Measurements from ENCODE around the gene HTATSF1. TPM values are rescaled to one million over a fixed set of nuclear protein-coding genes. Genes with fewer than 3 reads are reported as not detected.
A peak's percentile ranks its signal among the peaks of the same experiment; 100 is the strongest.

The HTATSF1 gene, protein sequence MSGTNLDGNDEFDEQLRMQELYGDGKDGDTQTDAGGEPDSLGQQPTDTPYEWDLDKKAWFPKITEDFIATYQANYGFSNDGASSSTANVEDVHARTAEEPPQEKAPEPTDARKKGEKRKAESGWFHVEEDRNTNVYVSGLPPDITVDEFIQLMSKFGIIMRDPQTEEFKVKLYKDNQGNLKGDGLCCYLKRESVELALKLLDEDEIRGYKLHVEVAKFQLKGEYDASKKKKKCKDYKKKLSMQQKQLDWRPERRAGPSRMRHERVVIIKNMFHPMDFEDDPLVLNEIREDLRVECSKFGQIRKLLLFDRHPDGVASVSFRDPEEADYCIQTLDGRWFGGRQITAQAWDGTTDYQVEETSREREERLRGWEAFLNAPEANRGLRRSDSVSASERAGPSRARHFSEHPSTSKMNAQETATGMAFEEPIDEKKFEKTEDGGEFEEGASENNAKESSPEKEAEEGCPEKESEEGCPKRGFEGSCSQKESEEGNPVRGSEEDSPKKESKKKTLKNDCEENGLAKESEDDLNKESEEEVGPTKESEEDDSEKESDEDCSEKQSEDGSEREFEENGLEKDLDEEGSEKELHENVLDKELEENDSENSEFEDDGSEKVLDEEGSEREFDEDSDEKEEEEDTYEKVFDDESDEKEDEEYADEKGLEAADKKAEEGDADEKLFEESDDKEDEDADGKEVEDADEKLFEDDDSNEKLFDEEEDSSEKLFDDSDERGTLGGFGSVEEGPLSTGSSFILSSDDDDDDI
- 10 to 100 TPM; 62.1 to 63.2 TPM for total RNA-seq

DNA sequence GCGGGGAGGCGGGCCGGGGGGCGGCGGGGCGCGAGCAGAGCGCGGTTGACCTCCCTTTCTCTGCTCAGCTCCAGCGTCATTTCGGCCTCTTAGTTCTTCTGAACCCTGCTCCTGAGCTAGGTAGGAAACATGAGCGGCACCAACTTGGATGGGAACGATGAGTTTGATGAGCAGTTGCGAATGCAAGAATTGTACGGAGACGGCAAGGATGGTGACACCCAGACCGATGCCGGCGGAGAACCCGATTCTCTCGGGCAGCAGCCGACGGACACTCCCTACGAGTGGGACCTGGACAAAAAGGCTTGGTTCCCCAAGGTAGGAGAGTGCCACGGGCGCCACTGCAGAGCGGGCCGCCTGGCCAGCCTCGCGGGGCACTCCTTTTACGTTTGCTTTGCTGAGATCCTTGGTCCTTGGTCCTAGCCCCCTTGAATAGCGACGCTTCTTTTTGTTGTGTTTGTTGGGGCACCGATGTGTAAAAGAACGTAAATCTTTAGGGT is at the start of gene HTATSF1:
TSS of gene HTATSF1 (plus strand) at position 37 of the 497 bp plus-strand sequence. CDS start at position 130, 93 bp downstream.
- ChIA-PET CTCF (interaction anchor here (0.7 to 1.6 kb wide), 5 partner anchors 9 to 197 kb away, joined by 3 to 4 read pairs (median 3); no protein-coding TSS in a partner anchor), POLR2A (no interaction called here)
- H3K36me3 Mint-ChIP-seq (ENCODE audit: low read depth): peaks cover 20% of the 10 kb centered on the region
- H3K9me3 Mint-ChIP-seq: no peaks in the 10 kb centered on the region
- peaks cover 37% of the 10 kb centered on the region for H3K4me1 Mint-ChIP-seq
- peak within 1 kb of the TSS; percentile 97 for H3K27ac Mint-ChIP-seq
- H3K4me3 Mint-ChIP-seq: peak within 1 kb of the TSS; percentile 94
- DNase-seq: no peak
- no peaks in the 10 kb centered on the region for H3K27me3 Mint-ChIP-seq

DNA sequence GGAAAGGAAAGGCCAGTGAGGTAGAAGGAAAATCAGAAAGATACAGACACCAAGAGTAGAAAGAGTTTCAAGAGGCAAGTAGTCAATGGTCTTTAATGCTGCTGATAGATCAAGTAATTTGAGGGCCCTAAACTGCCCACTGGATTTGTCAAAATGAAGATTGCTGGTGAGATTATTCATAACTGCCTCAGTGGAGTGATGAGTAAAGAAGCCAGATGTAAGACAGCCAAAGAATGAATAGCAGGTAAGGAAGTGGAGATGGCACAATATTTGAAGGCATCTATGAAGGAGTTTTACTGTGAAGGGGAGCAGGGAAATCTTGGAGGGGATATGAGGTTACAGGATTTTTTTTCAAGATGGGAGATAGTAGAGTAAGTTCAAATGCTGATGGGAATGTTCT is 49.4 kb upstream of the HTATSF1 start:
- Mint-ChIP-seq H3K9me3 (no peaks in the 10 kb centered on the region), H3K4me3 (no peak overlapping the region), H3K36me3 (ENCODE audit: low read depth) (no peaks in the 10 kb centered on the region), H3K27me3 (no peaks in the 10 kb centered on the region), H3K4me1 (no peaks in the 10 kb centered on the region), H3K27ac (no peak overlapping the region)
- DNase-seq: no peak
- ChIA-PET CTCF (no interaction called here), POLR2A (no interaction called here)

DNA sequence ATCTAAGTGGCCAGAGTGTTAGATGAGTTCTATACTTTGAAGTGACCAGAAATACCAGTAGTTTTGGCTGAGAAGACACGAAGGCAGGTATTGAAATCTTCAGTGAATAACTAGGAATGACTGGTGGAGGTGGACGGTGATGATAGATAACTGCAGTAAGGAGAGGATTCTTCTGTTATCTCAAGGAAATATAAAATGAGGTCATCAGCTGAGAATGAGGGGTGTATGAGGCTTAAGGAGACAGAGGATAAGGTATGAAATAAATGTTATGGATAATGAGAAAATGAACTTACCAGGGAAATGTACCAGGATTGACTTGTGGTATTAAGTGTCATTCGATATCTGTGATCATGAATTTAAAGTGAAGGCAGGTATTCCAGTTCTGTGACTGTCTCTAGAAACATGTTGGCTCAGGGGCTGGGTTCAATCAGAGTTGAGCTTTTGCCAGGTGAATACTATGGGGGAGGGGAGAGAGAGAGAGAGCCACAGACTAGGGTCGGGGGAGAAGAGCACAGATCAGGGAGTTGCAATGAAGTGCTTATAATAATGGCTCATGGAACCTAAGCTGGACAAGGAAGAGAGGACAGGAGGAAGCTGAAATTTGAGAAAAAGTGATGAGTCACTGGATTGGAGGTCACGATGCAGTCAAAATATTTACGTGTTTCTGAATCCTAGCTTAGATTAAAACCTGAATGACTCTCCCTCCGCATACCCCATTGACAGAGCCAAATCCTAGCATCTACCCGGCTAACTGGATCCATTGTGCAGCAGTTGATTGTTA is 47.2 kb upstream of the HTATSF1 start:
- Mint-ChIP-seq H3K27ac (no peak overlapping the region), H3K9me3 (no peaks in the 10 kb centered on the region), H3K27me3 (no peaks in the 10 kb centered on the region), H3K36me3 (ENCODE audit: low read depth) (no peaks in the 10 kb centered on the region), H3K4me3 (no peak overlapping the region), H3K4me1 (no peaks in the 10 kb centered on the region)
- CTCF ChIA-PET: no interaction called here
- no peak for DNase-seq
- POLR2A ChIA-PET: interaction anchor here (0.6 kb wide), 1 partner anchor 9 kb away, joined by 3 read pairs; no protein-coding TSS in a partner anchor

DNA sequence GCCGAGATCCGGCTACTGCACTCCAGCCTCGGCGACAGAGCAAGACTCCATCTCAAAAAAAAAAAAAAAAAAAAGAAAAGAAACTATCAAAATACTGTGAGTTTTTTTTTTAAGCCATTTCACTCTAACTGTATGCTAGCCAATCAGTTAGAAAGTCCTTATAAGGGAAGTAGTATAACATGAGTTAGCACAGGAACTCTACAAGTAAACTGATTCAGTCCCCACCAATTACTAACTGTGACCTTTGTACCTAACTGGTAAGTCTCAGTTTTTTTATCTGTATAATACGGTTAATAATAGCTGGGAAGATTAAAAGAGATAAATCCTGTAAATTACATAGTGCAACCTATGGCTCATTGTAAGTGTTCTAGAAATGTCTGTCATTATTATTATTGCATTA is 44.8 kb upstream of the HTATSF1 start:
- POLR2A ChIA-PET: no interaction called here
- CTCF ChIA-PET: no interaction called here
- H3K4me3 Mint-ChIP-seq: no peak overlapping the region
- no peak for DNase-seq
- H3K27ac Mint-ChIP-seq: no peak overlapping the region
- no peaks in the 10 kb centered on the region for H3K9me3 Mint-ChIP-seq
- H3K36me3 Mint-ChIP-seq (ENCODE audit: low read depth): no peaks in the 10 kb centered on the region
- H3K4me1 Mint-ChIP-seq: no peaks in the 10 kb centered on the region
- no peaks in the 10 kb centered on the region for H3K27me3 Mint-ChIP-seq

DNA sequence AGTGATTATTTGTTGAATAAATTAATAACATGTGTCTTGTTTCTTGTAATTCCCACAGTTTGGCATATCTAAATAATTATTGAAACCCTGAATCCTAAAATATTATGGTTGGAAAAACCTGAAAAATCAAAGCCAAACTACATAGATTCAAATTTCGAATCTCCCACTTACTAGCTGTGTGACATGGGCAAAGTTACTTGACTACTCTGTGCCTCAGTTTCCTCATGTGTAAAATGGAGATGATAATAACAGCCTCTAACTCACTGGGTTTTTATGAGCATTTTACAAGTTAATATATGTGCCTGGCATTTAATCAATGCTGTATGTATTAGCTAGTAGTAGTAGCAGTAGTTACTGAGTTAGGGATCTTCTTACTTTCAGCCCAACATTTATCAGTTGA is 44.3 kb upstream of the HTATSF1 start:
- DNase-seq: no peak
- Mint-ChIP-seq H3K9me3 (no peaks in the 10 kb centered on the region), H3K4me1 (no peaks in the 10 kb centered on the region), H3K27me3 (no peaks in the 10 kb centered on the region), H3K4me3 (no peak overlapping the region), H3K36me3 (ENCODE audit: low read depth) (no peaks in the 10 kb centered on the region), H3K27ac (no peak overlapping the region)
- ChIA-PET POLR2A (no interaction called here), CTCF (no interaction called here)

DNA sequence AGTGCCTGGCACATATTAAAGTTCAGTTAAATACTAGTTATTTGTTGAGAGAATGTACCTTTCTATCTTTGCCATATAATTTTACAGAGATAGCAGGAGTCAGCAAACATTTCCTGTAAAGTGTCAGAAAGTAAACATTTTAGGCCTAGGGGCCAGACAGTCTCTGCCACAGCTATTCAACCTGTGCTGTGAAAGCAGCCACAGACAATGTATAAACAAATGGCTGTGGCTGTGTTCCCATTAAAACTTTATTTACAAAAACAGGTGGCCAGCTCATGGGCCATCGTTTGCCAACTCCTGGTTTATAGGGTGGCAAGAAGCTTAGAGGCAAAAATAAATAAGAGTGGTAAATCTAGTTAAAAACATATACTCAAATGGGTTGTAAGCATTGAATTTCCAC is 43.6 kb upstream of the HTATSF1 start:
- Mint-ChIP-seq H3K4me3 (no peak overlapping the region), H3K36me3 (ENCODE audit: low read depth) (no peaks in the 10 kb centered on the region), H3K27me3 (no peaks in the 10 kb centered on the region), H3K4me1 (no peaks in the 10 kb centered on the region), H3K9me3 (no peaks in the 10 kb centered on the region), H3K27ac (no peak overlapping the region)
- ChIA-PET CTCF (no interaction called here), POLR2A (no interaction called here)
- no peak for DNase-seq

DNA sequence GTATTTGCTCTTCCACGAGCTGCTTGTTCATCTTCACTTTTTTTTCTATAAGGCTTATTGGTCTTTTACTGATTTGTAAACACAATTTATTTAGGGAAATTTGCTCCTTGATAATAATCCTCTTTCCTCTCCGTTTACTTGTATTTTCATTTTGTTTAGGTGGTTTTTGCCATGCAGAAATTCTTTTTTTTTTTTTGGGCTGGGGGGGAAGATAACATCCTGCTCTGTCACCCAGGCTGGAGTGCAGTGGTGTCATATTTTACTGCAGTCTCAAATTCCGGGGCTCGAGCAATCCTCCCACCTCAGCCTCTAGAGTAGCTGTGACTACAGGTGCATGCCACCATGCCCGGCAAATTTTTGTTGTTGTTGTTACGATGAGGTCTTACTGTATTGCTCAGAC is 41.3 kb upstream of the HTATSF1 start:
- Mint-ChIP-seq H3K27me3 (no peaks in the 10 kb centered on the region), H3K4me1 (no peaks in the 10 kb centered on the region), H3K9me3 (no peaks in the 10 kb centered on the region), H3K36me3 (ENCODE audit: low read depth) (no peaks in the 10 kb centered on the region), H3K27ac (no peak overlapping the region), H3K4me3 (no peak overlapping the region)
- POLR2A ChIA-PET: no interaction called here
- no peak for DNase-seq
- CTCF ChIA-PET: no interaction called here

DNA sequence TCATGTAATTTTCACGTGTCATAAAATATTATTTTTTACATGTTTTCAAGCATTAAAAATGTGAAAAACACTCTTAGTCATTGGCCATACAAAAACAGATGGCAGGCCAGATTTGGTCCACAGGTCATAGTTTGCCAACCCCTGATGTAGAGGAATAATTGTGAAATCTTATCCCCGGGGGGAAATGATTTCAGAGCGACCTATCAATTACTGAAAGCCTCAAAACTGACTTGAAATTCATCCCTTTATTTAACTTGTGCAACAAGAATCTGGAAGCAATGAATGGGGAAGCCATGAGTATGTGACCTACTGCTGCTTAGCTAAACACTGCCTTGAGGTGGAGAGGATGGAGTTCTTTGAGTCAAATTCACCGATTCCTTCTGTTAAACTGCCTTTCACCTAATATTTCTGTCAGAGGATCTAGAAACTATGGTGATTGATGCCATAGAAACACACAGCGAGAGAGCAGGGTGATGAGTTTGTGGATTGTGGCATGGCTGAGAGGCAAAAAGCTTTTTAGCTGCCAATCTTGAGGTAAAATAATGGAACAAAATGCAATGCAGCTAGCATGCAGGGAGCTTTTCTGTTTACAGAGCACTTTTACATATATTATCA is 40.0 kb upstream of the HTATSF1 start:
- Mint-ChIP-seq H3K9me3 (no peaks in the 10 kb centered on the region), H3K27me3 (no peaks in the 10 kb centered on the region), H3K36me3 (ENCODE audit: low read depth) (no peaks in the 10 kb centered on the region), H3K27ac (no peak overlapping the region), H3K4me1 (no peaks in the 10 kb centered on the region), H3K4me3 (no peak overlapping the region)
- DNase-seq: no peak
- ChIA-PET POLR2A (no interaction called here), CTCF (no interaction called here)

DNA sequence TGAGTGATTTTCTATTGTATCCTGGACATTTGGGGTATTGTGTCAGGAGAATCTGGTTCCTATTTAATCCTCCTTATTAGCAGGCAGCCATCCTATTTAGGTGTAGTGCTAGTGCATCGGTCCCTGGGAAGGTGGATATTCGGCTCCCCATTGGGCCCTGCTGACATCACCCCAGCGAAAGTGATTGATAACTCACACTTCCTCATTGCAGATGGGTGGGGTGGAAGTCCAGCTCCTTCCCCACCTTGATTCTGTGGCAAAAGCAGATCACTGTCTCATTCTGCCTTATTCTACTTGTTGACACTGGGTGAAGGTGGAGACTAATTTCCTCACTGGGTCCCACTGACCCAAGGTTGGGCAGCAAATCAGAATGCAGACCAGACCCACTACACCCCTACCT is 32.8 kb upstream of the HTATSF1 start:
- no peaks in the 10 kb centered on the region for H3K9me3 Mint-ChIP-seq
- CTCF ChIA-PET: no interaction called here
- H3K27me3 Mint-ChIP-seq: peaks cover 6% of the 10 kb centered on the region
- POLR2A ChIA-PET: no interaction called here
- no peaks in the 10 kb centered on the region for H3K36me3 Mint-ChIP-seq (ENCODE audit: low read depth)
- DNase-seq: no peak
- no peaks in the 10 kb centered on the region for H3K4me1 Mint-ChIP-seq
- no peak overlapping the region for H3K4me3 Mint-ChIP-seq
- no peak overlapping the region for H3K27ac Mint-ChIP-seq

DNA sequence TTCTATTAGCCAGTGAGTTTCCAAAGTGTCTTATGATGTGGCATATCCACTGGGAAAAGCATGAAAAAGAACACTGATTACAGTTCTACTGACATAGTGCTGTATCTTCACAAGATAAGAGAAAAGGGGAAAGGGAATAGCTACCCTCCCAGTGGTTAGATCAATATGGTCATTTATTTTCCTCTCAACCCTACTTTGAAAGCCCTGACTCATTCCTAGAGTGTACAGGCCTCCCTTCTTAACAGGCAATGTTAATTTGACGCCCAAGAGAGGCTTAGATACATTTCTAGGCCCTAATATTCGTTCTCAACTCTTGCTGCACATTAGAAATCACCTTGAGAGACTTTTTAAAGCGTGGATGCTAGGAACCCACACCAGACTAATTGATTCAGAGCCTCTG is 30.1 kb upstream of the HTATSF1 start:
- H3K36me3 Mint-ChIP-seq (ENCODE audit: low read depth): no peaks in the 10 kb centered on the region
- peaks cover 6% of the 10 kb centered on the region for H3K27me3 Mint-ChIP-seq
- H3K4me3 Mint-ChIP-seq: no peak overlapping the region
- DNase-seq: no peak
- H3K27ac Mint-ChIP-seq: no peak overlapping the region
- no peaks in the 10 kb centered on the region for H3K9me3 Mint-ChIP-seq
- ChIA-PET POLR2A (no interaction called here), CTCF (no interaction called here)
- H3K4me1 Mint-ChIP-seq: no peaks in the 10 kb centered on the region

DNA sequence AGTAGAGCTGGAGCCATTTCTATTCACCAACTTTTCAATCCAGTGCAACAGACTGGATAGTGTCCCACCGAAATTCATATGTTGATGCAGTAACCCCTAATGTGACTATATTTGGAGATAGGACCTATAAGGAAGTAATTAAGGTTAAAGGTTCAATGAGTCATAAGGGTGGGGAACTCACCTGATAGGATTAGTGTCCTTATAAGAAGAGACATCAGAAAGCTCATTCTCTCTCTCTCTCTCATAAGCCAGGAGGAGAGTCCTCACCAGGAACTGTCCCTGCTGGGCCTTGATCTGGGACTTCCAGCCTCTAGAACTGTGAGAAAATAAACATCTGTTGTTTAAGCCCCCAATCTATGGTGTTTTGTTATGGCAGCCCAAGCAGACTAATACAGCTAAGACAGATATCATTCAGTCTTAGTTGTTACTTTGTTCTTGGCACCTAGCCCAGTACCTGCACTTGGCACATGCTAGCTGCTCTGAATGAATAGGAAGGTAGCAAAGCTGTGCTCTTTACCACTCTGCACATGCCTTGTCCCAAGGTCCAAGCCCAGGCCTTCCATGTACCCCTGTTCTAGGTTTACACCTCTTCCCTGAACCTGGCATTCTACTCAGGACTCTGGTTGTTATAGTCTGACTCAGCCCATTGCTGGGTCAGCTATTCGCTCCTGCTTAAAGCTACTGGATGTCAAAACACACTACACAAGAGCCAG is 28.8 kb upstream of the HTATSF1 start:
- DNase-seq: no peak
- CTCF ChIA-PET: interaction anchor here (0.7 to 1.0 kb wide), 2 partner anchors 10 to 46 kb away, joined by 4 read pairs; no protein-coding TSS in a partner anchor
- Mint-ChIP-seq H3K4me1 (no peaks in the 10 kb centered on the region), H3K4me3 (no peak overlapping the region), H3K36me3 (ENCODE audit: low read depth) (no peaks in the 10 kb centered on the region), H3K27ac (no peak overlapping the region), H3K27me3 (peaks cover 6% of the 10 kb centered on the region), H3K9me3 (no peaks in the 10 kb centered on the region)
- POLR2A ChIA-PET: no interaction called here

DNA sequence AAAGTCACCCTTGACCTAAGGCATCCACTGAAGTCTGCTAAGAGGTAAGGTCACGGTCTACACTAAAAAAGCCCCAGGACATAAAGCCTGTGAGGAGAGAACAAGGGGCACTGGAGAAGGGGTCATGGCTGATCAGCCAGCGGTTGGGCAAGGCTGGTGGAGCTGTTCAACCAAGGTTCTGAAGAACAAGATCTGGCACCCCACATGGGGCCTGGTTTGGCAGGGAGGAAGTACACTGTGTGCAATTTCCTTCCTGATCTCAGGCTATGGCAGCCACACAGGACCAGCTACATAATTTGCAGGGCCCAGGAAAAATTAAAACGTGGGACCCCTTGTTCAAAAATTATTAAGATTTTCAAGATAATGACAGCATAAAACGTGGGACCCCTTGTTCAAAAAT is 23.7 kb upstream of the HTATSF1 start:
- CTCF ChIA-PET: no interaction called here
- H3K4me3 Mint-ChIP-seq: no peak overlapping the region
- H3K9me3 Mint-ChIP-seq: no peaks in the 10 kb centered on the region
- no peak overlapping the region for H3K27ac Mint-ChIP-seq
- no peaks in the 10 kb centered on the region for H3K4me1 Mint-ChIP-seq
- no peaks in the 10 kb centered on the region for H3K27me3 Mint-ChIP-seq
- H3K36me3 Mint-ChIP-seq (ENCODE audit: low read depth): no peaks in the 10 kb centered on the region
- POLR2A ChIA-PET: no interaction called here
- no peak for DNase-seq

Measured in activated CD4-positive, alpha-beta T cell treated with anti-CD3 and anti-CD28 coated beads, Interleukin-2, amount 10 ng/mL, durations not matched to agents 7 days and 5 days (primary cell).